ENCODE results near the gene PRR12. TPM values are rescaled to one million over a fixed set of nuclear protein-coding genes. Genes with fewer than 3 reads are reported as not detected.

The PRR12 gene
- total and polyA plus RNA-seq, 9 donors: 2.8 to 44.1 (median 30.1) TPM

DNA sequence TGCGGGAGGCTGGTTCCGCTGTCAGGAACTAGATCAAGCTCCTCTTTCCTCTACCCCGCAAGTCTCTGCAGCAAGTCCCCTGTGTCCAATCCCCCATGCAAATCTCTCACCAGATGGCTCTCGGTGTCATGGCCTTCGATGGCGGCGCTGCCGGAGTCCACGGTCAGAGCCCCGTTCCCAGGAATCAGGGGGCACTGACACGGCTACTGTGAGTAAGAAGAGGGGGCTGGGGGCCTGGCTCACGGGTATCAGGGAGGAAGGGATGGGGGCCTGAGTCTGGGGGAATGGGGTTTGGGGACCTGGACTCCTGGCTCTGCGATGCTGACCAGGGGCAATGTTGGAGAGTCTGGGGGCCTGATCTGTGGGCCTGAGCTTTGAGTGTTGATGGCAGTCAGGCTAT lies 55.0 kb downstream of the PRR12 start:
- 86 to 88% (median 87%) methylated on average over 13 of the region's 13 CpGs for WGBS, 3 donors
- TF ChIP-seq, protein P1, sequence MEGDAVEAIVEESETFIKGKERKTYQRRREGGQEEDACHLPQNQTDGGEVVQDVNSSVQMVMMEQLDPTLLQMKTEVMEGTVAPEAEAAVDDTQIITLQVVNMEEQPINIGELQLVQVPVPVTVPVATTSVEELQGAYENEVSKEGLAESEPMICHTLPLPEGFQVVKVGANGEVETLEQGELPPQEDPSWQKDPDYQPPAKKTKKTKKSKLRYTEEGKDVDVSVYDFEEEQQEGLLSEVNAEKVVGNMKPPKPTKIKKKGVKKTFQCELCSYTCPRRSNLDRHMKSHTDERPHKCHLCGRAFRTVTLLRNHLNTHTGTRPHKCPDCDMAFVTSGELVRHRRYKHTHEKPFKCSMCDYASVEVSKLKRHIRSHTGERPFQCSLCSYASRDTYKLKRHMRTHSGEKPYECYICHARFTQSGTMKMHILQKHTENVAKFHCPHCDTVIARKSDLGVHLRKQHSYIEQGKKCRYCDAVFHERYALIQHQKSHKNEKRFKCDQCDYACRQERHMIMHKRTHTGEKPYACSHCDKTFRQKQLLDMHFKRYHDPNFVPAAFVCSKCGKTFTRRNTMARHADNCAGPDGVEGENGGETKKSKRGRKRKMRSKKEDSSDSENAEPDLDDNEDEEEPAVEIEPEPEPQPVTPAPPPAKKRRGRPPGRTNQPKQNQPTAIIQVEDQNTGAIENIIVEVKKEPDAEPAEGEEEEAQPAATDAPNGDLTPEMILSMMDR (IDR thresholded peaks at IDR 0.05): no peak
- TF ChIP-seq POLR2A (IDR thresholded peaks at IDR 0.05): no peak
- TF ChIP-seq EP300 (IDR thresholded peaks at IDR 0.05): no peak
- H3K27ac ChIP-seq: no peak overlapping the region
- no peak for DNase-seq
- no peaks in the 10 kb centered on the region for H3K27me3 ChIP-seq
- H3K4me3 ChIP-seq: no peak overlapping the region
- H3K36me3 ChIP-seq: no peaks in the 10 kb centered on the region
- H3K9me3 ChIP-seq: no peaks in the 10 kb centered on the region
- H3K4me1 ChIP-seq (ENCODE audit: insufficient read depth): peaks cover 5% of the 10 kb centered on the region
- intact Hi-C loops (cut with DNase I): no loop called here

DNA sequence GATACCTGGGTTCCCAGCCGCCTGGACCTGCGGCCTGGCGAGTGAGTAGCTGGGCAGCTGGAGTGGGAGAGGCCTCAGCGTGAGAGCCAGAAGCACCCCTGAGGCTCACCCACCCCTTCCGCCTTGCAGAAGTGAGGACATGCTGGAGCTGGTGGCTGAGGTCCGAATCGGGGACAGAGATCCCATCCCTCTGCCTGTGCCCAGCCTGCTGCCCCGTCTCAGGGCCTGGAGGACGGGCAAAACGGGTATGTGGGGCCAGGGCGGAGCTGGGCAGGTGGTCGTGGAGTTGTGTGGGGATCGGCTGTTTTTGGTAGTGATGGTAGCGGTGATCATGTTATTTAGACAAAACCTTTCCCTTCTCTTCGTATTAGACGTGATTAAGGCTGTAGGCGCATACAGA lies 55.6 kb downstream of the PRR12 start:
- intact Hi-C loops (cut with DNase I): no loop called here
- WGBS, 3 donors: 85 to 90% (median 89%) methylated on average over 16 to 17 of the region's 17 CpGs
- no peak overlapping the region for H3K27ac ChIP-seq
- H3K27me3 ChIP-seq: no peaks in the 10 kb centered on the region
- H3K4me3 ChIP-seq: no peak overlapping the region
- peaks cover 5% of the 10 kb centered on the region for H3K4me1 ChIP-seq (ENCODE audit: insufficient read depth)
- TF ChIP-seq POLR2A (IDR thresholded peaks at IDR 0.05) (no peak), EP300 (IDR thresholded peaks at IDR 0.05) (no peak)
- TF ChIP-seq, protein P1 (IDR thresholded peaks at IDR 0.05): no peak
- no peaks in the 10 kb centered on the region for H3K9me3 ChIP-seq
- no peaks in the 10 kb centered on the region for H3K36me3 ChIP-seq
- DNase-seq: no peak

DNA sequence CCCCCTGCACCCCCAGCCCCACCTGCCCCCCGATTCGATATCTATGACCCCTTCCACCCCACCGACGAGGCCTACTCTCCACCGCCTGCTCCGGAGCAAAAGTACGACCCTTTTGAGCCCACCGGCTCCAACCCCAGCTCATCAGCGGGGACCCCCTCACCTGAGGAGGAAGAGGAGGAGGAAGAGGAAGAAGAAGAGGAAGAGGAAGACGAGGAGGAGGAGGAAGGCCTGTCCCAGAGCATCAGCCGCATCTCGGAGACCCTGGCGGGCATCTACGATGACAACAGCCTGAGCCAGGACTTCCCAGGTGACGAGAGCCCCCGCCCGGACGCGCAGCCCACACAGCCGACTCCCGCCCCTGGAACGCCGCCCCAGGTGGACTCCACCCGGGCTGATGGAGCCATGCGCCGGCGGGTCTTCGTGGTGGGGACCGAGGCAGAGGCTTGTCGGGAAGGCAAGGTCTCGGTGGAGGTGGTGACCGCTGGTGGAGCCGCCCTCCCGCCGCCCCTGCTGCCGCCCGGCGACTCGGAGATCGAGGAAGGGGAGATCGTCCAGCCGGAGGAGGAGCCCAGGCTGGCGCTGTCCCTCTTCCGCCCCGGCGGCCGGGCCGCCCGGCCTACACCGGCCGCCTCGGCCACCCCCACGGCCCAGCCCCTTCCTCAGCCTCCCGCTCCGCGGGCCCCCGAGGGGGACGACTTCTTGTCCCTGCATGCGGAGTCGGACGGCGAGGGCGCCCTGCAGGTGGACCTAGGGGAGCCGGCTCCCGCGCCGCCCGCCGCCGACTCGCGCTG lies 60.2 kb downstream of the PRR12 start:
- TF ChIP-seq, protein P1 (IDR thresholded peaks at IDR 0.05): no peak
- TF ChIP-seq EP300 (IDR thresholded peaks at IDR 0.05): no peak
- no peak for TF ChIP-seq POLR2A (IDR thresholded peaks at IDR 0.05)
- Histone ChIP-seq H3K4me3 (no peak overlapping the region), H3K4me1 (ENCODE audit: insufficient read depth) (no peaks in the 10 kb centered on the region), H3K36me3 (no peaks in the 10 kb centered on the region), H3K27me3 (no peaks in the 10 kb centered on the region), H3K9me3 (no peaks in the 10 kb centered on the region), H3K27ac (no peak overlapping the region)
- intact Hi-C loops (cut with DNase I): no loop called here
- DNase-seq: peak in 1 of 5 donors; percentile 39
- WGBS, 3 donors: 92 to 94% (median 94%) methylated on average over 71 to 72 of the region's 72 CpGs

DNA sequence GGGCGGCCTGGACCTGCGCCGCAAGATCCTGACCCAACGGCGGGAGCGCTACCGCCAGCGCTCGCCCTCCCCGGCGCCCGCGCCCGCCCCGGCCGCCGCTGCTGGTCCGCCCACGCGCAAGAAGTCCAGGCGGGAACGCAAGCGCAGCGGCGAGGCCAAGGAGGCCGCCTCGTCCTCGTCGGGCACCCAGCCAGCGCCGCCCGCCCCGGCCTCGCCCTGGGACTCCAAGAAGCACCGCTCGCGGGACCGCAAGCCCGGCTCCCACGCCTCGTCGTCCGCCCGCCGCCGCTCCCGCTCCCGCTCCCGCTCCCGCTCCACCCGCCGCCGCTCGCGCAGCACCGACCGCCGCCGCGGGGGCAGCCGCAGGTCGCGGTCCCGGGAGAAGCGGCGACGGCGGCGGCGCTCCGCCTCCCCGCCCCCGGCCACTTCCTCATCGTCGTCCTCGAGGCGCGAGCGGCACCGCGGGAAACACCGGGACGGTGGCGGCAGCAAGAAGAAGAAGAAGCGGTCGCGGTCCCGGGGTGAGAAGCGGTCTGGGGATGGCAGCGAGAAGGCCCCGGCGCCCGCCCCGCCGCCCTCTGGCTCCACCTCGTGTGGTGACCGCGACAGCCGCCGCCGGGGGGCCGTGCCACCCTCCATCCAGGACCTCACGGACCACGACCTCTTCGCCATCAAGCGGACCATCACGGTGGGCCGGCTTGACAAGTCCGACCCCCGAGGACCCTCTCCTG lies 61.0 kb downstream of the PRR12 start:
- peak in 1 of 5 donors; percentile 33 for DNase-seq
- Histone ChIP-seq H3K27me3 (no peaks in the 10 kb centered on the region), H3K36me3 (no peaks in the 10 kb centered on the region), H3K27ac (no peak overlapping the region), H3K4me1 (ENCODE audit: insufficient read depth) (no peaks in the 10 kb centered on the region), H3K4me3 (no peak overlapping the region), H3K9me3 (no peaks in the 10 kb centered on the region)
- intact Hi-C loops (cut with DNase I): no loop called here
- TF ChIP-seq EP300 (IDR thresholded peaks at IDR 0.05) (no peak), POLR2A (IDR thresholded peaks at IDR 0.05) (no peak)
- TF ChIP-seq, protein P1 (IDR thresholded peaks at IDR 0.05): no peak
- 93 to 95% (median 93%) methylated on average over 110 of the region's 110 CpGs for WGBS, 3 donors
